NT2/D1 (cell line): Measurements from ENCODE around the gene ERFE.

Experiments
- DNase-seq: peaks from one replicate; pipeline ENCODE4 v3.0.0-alpha.2; 2011; ENCODE audit warnings: low read depth, low spot score
- H3K27me3 ChIP-seq: 2 replicates; pipeline ENCODE4 v1.6.0; 2011; ENCODE audit warnings: mild to moderate bottlenecking; ENCODE audit not compliant: insufficient read length, insufficient read depth
- H3K36me3 ChIP-seq: 2 replicates; pipeline ENCODE4 v1.6.1; 2011; ENCODE audit warnings: mild to moderate bottlenecking, low read length, mixed read lengths; ENCODE audit not compliant: insufficient read depth, insufficient read length
- H3K4me1 ChIP-seq: 2 replicates; pipeline ENCODE4 v1.5.1; 2011; ENCODE audit not compliant: insufficient read depth, insufficient read length
- H3K4me3 ChIP-seq: 2 replicates; pipeline ENCODE4 v1.5.1; 2011; ENCODE audit warnings: low read depth; ENCODE audit not compliant: insufficient read length
- H3K9ac ChIP-seq: 2 replicates; pipeline ENCODE4 v1.6.0; 2011; ENCODE audit warnings: low read depth; ENCODE audit not compliant: insufficient read length
- H3K9me3 ChIP-seq: 2 replicates; pipeline ENCODE4 v1.5.1; 2011; ENCODE audit warnings: mild to moderate bottlenecking, low read length; ENCODE audit not compliant: insufficient read depth
- SUZ12 ChIP-seq: IDR thresholded peaks from 2 replicates; pipeline ENCODE4 v1.6.1; 2011; ENCODE audit not compliant: insufficient read length, insufficient read depth; ENCODE audit errors: extremely low read depth
- YY1 ChIP-seq: IDR thresholded peaks from 2 replicates; pipeline ENCODE4 v1.6.1; 2011; ENCODE audit not compliant: insufficient read length, insufficient read depth
- ZNF274 ChIP-seq: IDR thresholded peaks from 2 replicates; pipeline ENCODE4 v1.6.1; 2011; ENCODE audit warnings: mild to moderate bottlenecking, low read depth, low read length

The ERFE gene

DNA sequence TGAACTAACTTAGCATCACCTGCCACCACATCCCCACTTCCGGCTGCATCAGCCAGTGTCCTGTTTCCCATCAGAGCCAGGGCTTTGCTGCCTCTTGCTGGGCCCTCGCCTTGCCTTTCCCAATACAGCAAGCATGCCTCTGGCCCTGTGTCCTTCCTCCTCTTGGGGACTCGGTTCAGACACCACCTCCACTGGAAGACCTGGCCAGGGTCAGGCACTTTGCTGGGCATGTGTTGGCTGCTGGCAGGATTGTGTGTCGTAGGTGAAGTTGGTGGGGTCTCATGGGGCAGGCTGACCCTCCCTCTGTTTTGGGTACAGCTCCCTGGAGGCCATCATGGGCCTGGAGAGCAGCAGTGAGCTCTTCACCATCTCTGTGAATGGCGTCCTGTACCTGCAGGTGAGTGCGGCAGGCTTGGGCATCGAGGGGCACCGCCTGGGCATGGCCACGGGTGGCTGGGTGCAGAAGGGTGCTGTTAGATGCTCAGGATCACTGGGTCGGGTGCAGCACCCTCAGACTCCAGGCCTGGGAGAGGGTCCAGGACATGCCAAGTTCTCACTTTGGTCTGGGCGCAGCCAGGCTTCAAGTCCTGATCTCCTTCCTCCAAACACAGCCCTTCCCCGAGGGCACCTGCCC lies 6.6 kb downstream of the ERFE start:
- Histone ChIP-seq H3K4me3 (no peak overlapping the region), H3K4me1 (peaks cover 2% of the 10 kb centered on the region), H3K9me3 (no peaks in the 10 kb centered on the region), H3K27me3 (peaks cover 48% of the 10 kb centered on the region), H3K9ac (no peak overlapping the region), H3K36me3 (peaks cover 40% of the 10 kb centered on the region)
- TF ChIP-seq ZNF274 (no peak), YY1 (no peak), SUZ12 (no peak)
- DNase-seq = no peak

DNA sequence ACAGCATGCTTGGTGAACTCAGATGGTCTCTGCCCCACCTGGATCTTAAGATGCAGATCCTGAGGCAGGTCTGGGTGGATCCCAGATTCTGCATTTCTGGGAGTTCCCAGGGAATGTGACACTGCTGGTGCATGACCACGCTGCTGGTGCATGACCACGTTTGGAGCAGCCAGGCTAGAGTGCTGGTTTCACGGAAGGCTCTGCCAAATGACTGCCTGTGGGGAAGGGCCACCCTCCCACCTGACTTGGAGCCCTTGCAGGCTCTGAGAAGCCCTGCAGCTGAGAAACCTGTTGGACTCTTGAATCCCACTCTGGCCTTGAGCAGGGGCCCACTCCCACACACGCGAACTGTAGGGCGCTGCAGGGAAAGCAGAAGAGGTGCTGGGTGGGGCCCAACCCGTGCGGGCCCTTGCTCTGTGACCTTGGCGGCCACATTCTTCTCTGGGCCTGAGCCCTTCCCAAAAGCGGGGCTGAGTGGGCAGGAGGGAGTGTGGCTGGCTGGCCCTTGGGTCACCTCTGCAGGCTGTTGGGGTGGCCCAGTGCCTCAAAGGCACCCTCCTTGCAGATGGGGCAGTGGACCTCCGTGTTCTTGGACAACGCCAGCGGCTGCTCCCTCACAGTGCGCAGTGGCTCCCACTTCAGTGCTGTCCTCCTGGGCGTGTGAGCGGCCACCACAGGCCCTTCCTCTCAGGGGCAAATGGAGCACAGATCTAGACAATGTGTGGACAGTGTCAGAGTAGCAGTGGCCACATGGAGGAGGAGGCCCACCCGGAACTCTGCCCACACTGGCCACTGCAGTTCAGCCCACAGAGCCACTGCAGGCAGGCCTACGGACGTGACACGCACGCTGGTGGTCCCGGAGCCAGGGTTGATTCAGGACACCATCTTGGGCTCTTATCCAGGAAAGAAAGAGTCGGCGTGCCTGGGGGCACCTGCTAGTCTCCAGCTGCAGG lies 7.9 kb downstream of the ERFE start:
- H3K4me1 ChIP-seq = peaks cover 2% of the 10 kb centered on the region
- no peak overlapping the region for H3K9ac ChIP-seq
- no peak for DNase-seq
- peaks cover 40% of the 10 kb centered on the region for H3K27me3 ChIP-seq
- no peak overlapping the region for H3K4me3 ChIP-seq
- peaks cover 48% of the 10 kb centered on the region for H3K36me3 ChIP-seq
- H3K9me3 ChIP-seq = no peaks in the 10 kb centered on the region
- TF ChIP-seq SUZ12 (no peak), ZNF274 (no peak), YY1 (no peak)

DNA sequence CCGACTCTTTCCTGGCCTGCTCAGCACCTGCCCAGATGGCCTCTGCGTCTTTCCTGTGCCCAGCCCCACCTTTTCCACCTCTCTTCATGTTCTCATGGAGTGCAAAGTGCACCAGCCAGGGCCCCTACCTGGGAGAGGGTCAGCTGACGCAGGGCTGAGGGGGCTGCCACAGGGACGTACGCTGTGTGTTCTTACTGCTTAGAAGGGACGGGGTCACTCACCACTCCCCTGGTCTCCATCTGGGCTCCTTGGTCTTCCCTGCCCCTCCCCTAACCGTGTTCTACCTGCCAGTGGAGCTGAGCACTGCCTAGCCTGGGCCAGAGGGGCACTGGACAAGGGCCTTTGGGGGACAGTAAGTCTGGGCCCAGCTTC lies 8.6 kb downstream of the ERFE start:
- H3K4me1 ChIP-seq = peaks cover 2% of the 10 kb centered on the region
- H3K27me3 ChIP-seq = peaks cover 33% of the 10 kb centered on the region
- no peak overlapping the region for H3K9ac ChIP-seq
- DNase-seq = no peak
- no peak overlapping the region for H3K4me3 ChIP-seq
- peaks cover 54% of the 10 kb centered on the region for H3K36me3 ChIP-seq
- H3K9me3 ChIP-seq = no peaks in the 10 kb centered on the region
- TF ChIP-seq YY1 (no peak), SUZ12 (no peak), ZNF274 (no peak)

DNA sequence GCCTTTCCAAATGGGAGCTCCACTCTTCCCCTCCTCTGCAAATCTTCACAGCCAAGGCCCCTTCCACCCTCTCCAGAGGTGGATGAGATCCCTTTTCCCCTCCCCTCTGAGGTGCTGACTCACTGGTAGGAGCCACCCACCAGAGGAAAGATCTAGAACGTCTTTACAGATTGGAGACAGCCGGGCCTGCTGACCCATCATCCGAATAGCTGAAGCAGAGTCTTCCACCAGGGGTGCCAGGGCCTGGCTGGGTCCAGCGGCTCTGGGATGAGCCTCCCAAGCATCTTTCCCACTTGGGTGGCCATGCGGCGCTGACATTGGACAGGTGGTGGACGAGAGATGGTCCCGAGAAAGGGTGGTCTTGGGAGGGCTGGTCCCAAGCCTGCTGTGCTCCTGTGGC lies 9.0 kb downstream of the ERFE start:
- TF ChIP-seq ZNF274 (no peak), YY1 (no peak), SUZ12 (no peak)
- Histone ChIP-seq H3K27me3 (peaks cover 29% of the 10 kb centered on the region), H3K4me3 (no peak overlapping the region), H3K4me1 (peaks cover 5% of the 10 kb centered on the region), H3K9ac (no peak overlapping the region), H3K9me3 (no peaks in the 10 kb centered on the region), H3K36me3 (peaks cover 58% of the 10 kb centered on the region)
- DNase-seq = no peak

DNA sequence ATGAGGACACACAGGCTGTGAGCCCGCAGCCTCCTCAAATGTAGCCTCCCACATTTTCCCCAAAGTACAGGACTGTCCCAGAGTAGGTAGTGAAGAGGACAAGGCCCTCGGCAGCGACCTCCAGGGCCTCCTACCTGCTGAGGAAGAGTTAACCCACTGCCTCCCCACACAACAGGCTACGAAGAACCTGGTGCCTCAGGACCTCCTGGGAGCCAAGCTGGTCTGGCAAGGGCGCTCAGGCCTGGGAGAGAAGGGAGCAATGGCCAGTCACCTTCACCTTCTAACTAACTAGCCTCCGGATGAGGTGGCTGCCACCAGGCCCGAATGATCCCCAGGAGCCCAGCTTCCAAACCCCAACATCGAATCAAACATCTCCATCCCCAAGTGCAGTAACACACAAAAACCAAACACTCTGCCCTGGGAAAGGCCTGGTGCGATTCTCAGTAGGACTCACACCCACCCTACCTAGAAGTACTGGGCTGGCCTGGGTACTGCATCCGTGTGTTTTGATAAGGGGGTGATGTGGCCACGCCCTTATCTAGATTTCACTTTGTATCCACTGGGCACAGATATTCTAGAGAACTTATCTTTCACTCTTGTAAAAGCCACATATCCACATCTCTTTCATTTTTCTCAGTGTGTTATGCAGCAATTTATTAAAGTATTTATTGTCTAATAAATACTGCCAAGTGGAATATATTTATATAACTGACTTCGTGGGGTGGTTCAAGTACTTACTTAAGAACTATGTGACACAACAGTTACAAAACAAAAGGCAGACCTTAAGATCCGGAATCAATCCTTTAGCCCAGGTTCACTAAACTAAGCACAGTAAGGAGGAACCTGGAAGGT lies 9.7 kb downstream of the ERFE start:
- H3K4me1 ChIP-seq = peaks cover 3% of the 10 kb centered on the region
- no peak overlapping the region for H3K9ac ChIP-seq
- DNase-seq = no peak
- TF ChIP-seq ZNF274 (no peak), YY1 (no peak), SUZ12 (no peak)
- no peak overlapping the region for H3K4me3 ChIP-seq
- H3K9me3 ChIP-seq = no peaks in the 10 kb centered on the region
- peaks cover 22% of the 10 kb centered on the region for H3K27me3 ChIP-seq
- H3K36me3 ChIP-seq = peaks cover 65% of the 10 kb centered on the region

DNA sequence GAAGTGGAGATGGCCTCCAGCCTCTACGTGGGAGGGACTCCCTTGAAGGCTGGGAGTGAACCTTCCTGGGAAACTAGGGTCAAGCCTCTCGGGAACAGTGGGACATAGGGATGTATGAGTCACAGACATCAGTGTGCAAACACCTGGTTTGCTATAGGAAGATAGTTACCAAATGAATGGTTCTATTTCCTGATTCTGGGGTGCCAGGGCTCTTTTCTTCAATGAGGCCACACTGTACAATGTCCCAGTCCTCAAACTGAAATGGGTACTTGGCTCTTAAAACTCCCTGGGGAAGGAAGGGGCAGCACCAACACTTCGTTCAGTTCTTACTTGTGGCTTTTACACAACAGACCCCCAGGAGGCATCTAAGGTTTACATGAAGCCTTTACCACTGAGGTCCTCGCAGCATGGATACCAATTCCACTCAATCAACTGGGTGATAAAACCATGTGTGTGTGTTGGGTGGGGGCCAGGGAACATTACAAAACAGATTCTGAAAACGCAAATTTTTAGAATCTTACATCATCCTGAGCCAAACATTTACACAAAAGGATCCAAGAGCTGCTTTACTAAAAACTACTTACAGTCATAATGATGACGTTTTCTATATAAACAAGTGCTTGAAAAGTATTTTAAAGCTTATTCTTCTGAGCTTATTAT lies 10.4 kb downstream of the ERFE start:
- H3K9me3 ChIP-seq = no peaks in the 10 kb centered on the region
- H3K4me1 ChIP-seq = peaks cover 2% of the 10 kb centered on the region
- H3K27me3 ChIP-seq = peaks cover 15% of the 10 kb centered on the region
- H3K36me3 ChIP-seq = peaks cover 72% of the 10 kb centered on the region
- no peak for DNase-seq
- no peak for TF ChIP-seq SUZ12
- no peak for TF ChIP-seq ZNF274
- no peak for TF ChIP-seq YY1
- no peak overlapping the region for H3K9ac ChIP-seq
- no peak overlapping the region for H3K4me3 ChIP-seq
